WTC11 (cell line): ENCODE data around the gene GBA2. TPM values are rescaled to one million over a fixed set of nuclear protein-coding genes. Genes with fewer than 3 reads are reported as not detected.

Experiments used
- ATAC-seq: fragments of 200-7000 bp; cut with Tn5 transposase; 2 replicates; pipeline ENCODE4 v1.10.0; 2021; ENCODE audit warnings: mild to moderate bottlenecking, moderate library complexity
- CTCF ChIA-PET: fragments of 300-600 bp; sonication (Branson Sonifier 250); formaldehyde crosslinking; loops from one replicate; lab custom pipeline; 2021; ENCODE audit warnings: antibody characterized with exemption; lab: Charles Lee
- POLR2A ChIA-PET: fragments of 350-600 bp; sonication (Branson Sonifier 250); formaldehyde crosslinking; loops from one replicate; lab custom pipeline; 2021; ENCODE audit warnings: antibody characterized with exemption; lab: Charles Lee
- DNase-seq: peaks from one replicate; pipeline ENCODE4 v3.0.0; 2021; ENCODE audit warnings: low spot score
- H3K27ac Mint-ChIP-seq: 2 replicates; pipeline ENCODE4 v1.8.0; 2021; ENCODE audit warnings: mixed read lengths
- H3K27me3 Mint-ChIP-seq: 2 replicates; pipeline ENCODE4 v1.8.0; 2021; ENCODE audit warnings: low read depth, mild to moderate bottlenecking, moderate library complexity, mixed read lengths
- H3K36me3 Mint-ChIP-seq: 2 replicates; pipeline ENCODE4 v1.8.0; 2021; ENCODE audit warnings: mixed read lengths
- H3K4me1 Mint-ChIP-seq: 2 replicates; pipeline ENCODE4 v1.8.0; 2022; ENCODE audit warnings: mixed read lengths
- H3K4me3 Mint-ChIP-seq: 2 replicates; pipeline ENCODE4 v1.8.0; 2021; ENCODE audit warnings: mild to moderate bottlenecking, moderate library complexity, mixed read lengths
- H3K9me3 Mint-ChIP-seq: 2 replicates; pipeline ENCODE4 v1.8.0; 2021; ENCODE audit warnings: mixed read lengths
- ARID4B ChIP-seq: sonication (generic); formaldehyde crosslinking; IDR thresholded peaks from 2 replicates; pipeline ENCODE4 v1.8.0; 2023; ENCODE audit warnings: missing genetic modification reagents, mild to moderate bottlenecking, borderline replicate concordance
- CDX4 ChIP-seq: fragments of 250-450 bp; sonication (Bioruptor Pico); IDR thresholded peaks from 2 replicates; pipeline ENCODE4 v1.9.0; 2021; ENCODE audit warnings: moderate library complexity, mild to moderate bottlenecking, inconsistent platforms, borderline replicate concordance
- CREM ChIP-seq: sonication (generic); formaldehyde crosslinking; IDR thresholded peaks from 2 replicates; pipeline ENCODE4 v1.8.1; 2022; ENCODE audit warnings: mild to moderate bottlenecking, missing genetic modification reagents, moderate library complexity
- CTCF ChIP-seq: fragments of 200-600 bp; IDR thresholded peaks from 2 replicates; pipeline ENCODE4 v1.8.0; 2022; ENCODE audit warnings: antibody characterized with exemption
- E2F4 ChIP-seq: sonication (generic); formaldehyde crosslinking; IDR thresholded peaks from 2 replicates; pipeline ENCODE4 v1.8.1; 2022; ENCODE audit warnings: low read depth, mild to moderate bottlenecking, moderate library complexity, missing genetic modification reagents, borderline replicate concordance
- EMX1 ChIP-seq: fragments of 250-450 bp; sonication (Bioruptor Pico); IDR thresholded peaks from 2 replicates; pipeline ENCODE4 v1.8.0; 2021; ENCODE audit warnings: mild to moderate bottlenecking
- ERG ChIP-seq: fragments of 250-450 bp; sonication (Bioruptor Pico); IDR thresholded peaks from 2 replicates; pipeline ENCODE4 v1.8.0; 2021; ENCODE audit warnings: mild to moderate bottlenecking
- GABPB1 ChIP-seq: sonication (generic); formaldehyde crosslinking; IDR thresholded peaks from 2 replicates; pipeline ENCODE4 v1.8.1; 2023; ENCODE audit warnings: mild to moderate bottlenecking, missing genetic modification reagents
- NFYB ChIP-seq: sonication (generic); formaldehyde crosslinking; conservative IDR thresholded peaks from 2 replicates; pipeline ENCODE4 v1.8.0; 2022; ENCODE audit warnings: low read depth, missing genetic modification reagents
- RORB ChIP-seq: fragments of 250-450 bp; sonication (Bioruptor Pico); IDR thresholded peaks from 2 replicates; pipeline ENCODE4 v1.9.0; 2021; ENCODE audit warnings: mild to moderate bottlenecking
- TCF7 ChIP-seq: sonication (generic); formaldehyde crosslinking; IDR thresholded peaks from 2 replicates; pipeline ENCODE4 v1.8.0; 2022; ENCODE audit warnings: mild to moderate bottlenecking, low read depth, missing genetic modification reagents, moderate library complexity
- TEAD1 ChIP-seq: sonication (generic); formaldehyde crosslinking; IDR thresholded peaks from 2 replicates; pipeline ENCODE4 v1.8.0; 2022; ENCODE audit warnings: mild to moderate bottlenecking, missing genetic modification reagents
- USF2 ChIP-seq: sonication (generic); formaldehyde crosslinking; IDR thresholded peaks from 2 replicates; pipeline ENCODE4 v1.8.1; 2023; ENCODE audit warnings: mild to moderate bottlenecking, missing genetic modification reagents, moderate library complexity
- ZNF512 ChIP-seq: sonication (generic); formaldehyde crosslinking; IDR thresholded peaks from 2 replicates; pipeline ENCODE4 v1.8.1; 2022; ENCODE audit warnings: missing genetic modification reagents, borderline replicate concordance
- ZNF532 ChIP-seq: fragments of 250-450 bp; sonication (Bioruptor Pico); IDR thresholded peaks from 2 replicates; pipeline ENCODE4 v1.9.0; 2021; ENCODE audit warnings: mild to moderate bottlenecking, borderline replicate concordance
- total RNA-seq: library from RNA; stranded (reverse); gene quantifications from 3 replicates; pipeline ENCODE4 v1.2.3, GENCODE V29; 2021

The GBA2 gene
- total RNA-seq, 1 experiment from 2014 or later = 104 TPM

- Mint-ChIP-seq H3K4me3 (no peak overlapping the region), H3K27me3 (no peaks in the 10 kb centered on the region)
- TF ChIP-seq NFYB (CRISPR knock-in tag) = no peak
- no peak for TF ChIP-seq TCF7 (CRISPR knock-in tag)
- TF ChIP-seq RORB (CRISPR knock-in tag) = no peak
- TF ChIP-seq ARID4B (CRISPR knock-in tag) = no peak
- no peak for TF ChIP-seq EMX1
- TF ChIP-seq ERG (CRISPR knock-in tag) = no peak
- no peak for TF ChIP-seq GABPB1
- no peak for TF ChIP-seq ZNF512 (CRISPR knock-in tag)
- no peak for TF ChIP-seq TEAD1
- no peak for TF ChIP-seq CREM (CRISPR knock-in tag)
- TF ChIP-seq CDX4 (CRISPR knock-in tag) = no peak
- TF ChIP-seq, all 79 proteins: peak for 0
- Mint-ChIP-seq H3K4me1 (peaks cover 7% of the 10 kb centered on the region; the same call in 1 of the 2 replicates), H3K36me3 (peaks cover 21% of the 10 kb centered on the region), H3K27ac (no peak overlapping the region), H3K9me3 (no peaks in the 10 kb centered on the region)
- POLR2A ChIA-PET = interaction anchor here (0.5 to 2.6 kb wide), 5 partner anchors 31 to 1318 kb away, joined by 3 to 14 read pairs (median 4); partner anchors contain the start of gene TPM2
- no peak for ATAC-seq
- CTCF ChIA-PET = interaction anchor here (0.9 to 8.3 kb wide), 24 partner anchors 9 to 612 kb away, joined by 3 to 103 read pairs (median 10); partner anchors contain the start of genes ARHGEF39, ATOSB, CCDC107 and GBA2
- no peak for DNase-seq
These were observed 21.4 kb downstream of the GBA2 start for GRCh38 chr9:35727676-35728040.

- H3K4me1 Mint-ChIP-seq = peaks cover 7% of the 10 kb centered on the region; the same call in 1 of the 2 replicates
- no peak overlapping the region; the same call in none of the 2 replicates for H3K27ac Mint-ChIP-seq
- H3K4me3 Mint-ChIP-seq = no peak overlapping the region
- H3K36me3 Mint-ChIP-seq = peaks cover 27% of the 10 kb centered on the region
- H3K9me3 Mint-ChIP-seq = no peaks in the 10 kb centered on the region
- no peak for ATAC-seq
- TF ChIP-seq CDX4 (CRISPR knock-in tag) = no peak
- no peak for TF ChIP-seq ZNF532
- TF ChIP-seq E2F4 (CRISPR knock-in tag) = no peak
- TF ChIP-seq USF2 (CRISPR knock-in tag) = no peak
- TF ChIP-seq GABPB1 = no peak
- no peak for TF ChIP-seq CTCF
- H3K27me3 Mint-ChIP-seq = no peaks in the 10 kb centered on the region
- CTCF ChIA-PET = interaction anchor here (0.9 to 8.3 kb wide), 17 partner anchors 9 to 611 kb away, joined by 3 to 103 read pairs (median 11); partner anchors contain the start of genes ARHGEF39, ATOSB, CCDC107 and GBA2
- POLR2A ChIA-PET = interaction anchor here (0.8 to 2.6 kb wide), 6 partner anchors 23 to 62 kb away, joined by 3 to 14 read pairs (median 4); partner anchors contain the start of genes GBA2, RGP1 and TPM2
- DNase-seq = no peak
These were observed 22.1 kb downstream of the GBA2 start for GRCh38 chr9:35726931-35727330.
